ENCODE measurements around the gene INAFM2. TPM values are rescaled to one million over a fixed set of nuclear protein-coding genes. Genes with fewer than 3 reads are reported as not detected.

The INAFM2 gene
- total RNA-seq, 1 experiment from 2014 or later, result 8.8 TPM

- no peak for TF ChIP-seq FOSL1 (IDR thresholded peaks at IDR 0.05; ENCODE audit: low read depth)
- no peak for TF ChIP-seq REST (IDR thresholded peaks at IDR 0.05; ENCODE audit: low read depth)
- TF ChIP-seq ELF1 (IDR thresholded peaks at IDR 0.05; ENCODE audit: borderline replicate concordance, low read depth), result no peak
- no peak for TF ChIP-seq SIN3A (IDR thresholded peaks at IDR 0.05; ENCODE audit: low read depth)
- no peak for TF ChIP-seq EZH2 (IDR thresholded peaks at IDR 0.05)
- no peak for TF ChIP-seq ZFX (IDR thresholded peaks at IDR 0.05)
- TF ChIP-seq, protein P1, sequence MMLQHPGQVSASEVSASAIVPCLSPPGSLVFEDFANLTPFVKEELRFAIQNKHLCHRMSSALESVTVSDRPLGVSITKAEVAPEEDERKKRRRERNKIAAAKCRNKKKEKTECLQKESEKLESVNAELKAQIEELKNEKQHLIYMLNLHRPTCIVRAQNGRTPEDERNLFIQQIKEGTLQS (IDR thresholded peaks at IDR 0.05), result no peak
- no peak for TF ChIP-seq CEBPB (IDR thresholded peaks at IDR 0.05; ENCODE audit: low read depth)
- TF ChIP-seq YY1 (IDR thresholded peaks at IDR 0.05; ENCODE audit: extremely low read depth, insufficient replicate concordance, low read depth, low read length), result no peak
- TF ChIP-seq CBX3 (IDR thresholded peaks at IDR 0.05; ENCODE audit: low read depth), result no peak
- TF ChIP-seq JUND (IDR thresholded peaks at IDR 0.05), result no peak
- TF ChIP-seq EGR1 (IDR thresholded peaks at IDR 0.05; ENCODE audit: low read depth), result no peak
- TF ChIP-seq POLR2AphosphoS5 (IDR thresholded peaks at IDR 0.05; ENCODE audit: low read depth, low read length), result no peak
- no peak for TF ChIP-seq TCF7L2 (IDR thresholded peaks at IDR 0.05; ENCODE audit: borderline replicate concordance, extremely low read depth, insufficient read depth, insufficient read length)
- TF ChIP-seq ZBTB33 (IDR thresholded peaks at IDR 0.05; ENCODE audit: extremely low read depth, insufficient replicate concordance, low read length), result no peak
- no peak for TF ChIP-seq SP1 (IDR thresholded peaks at IDR 0.05; ENCODE audit: low read depth)
- TF ChIP-seq SRF (IDR thresholded peaks at IDR 0.05; ENCODE audit: low read depth), result no peak
- peaks cover 59 to 72% of the 10 kb centered on the region in 2 experiments for H3K4me1 ChIP-seq (ENCODE audit: control insufficient read depth in 1 of 2, insufficient read depth in 2 of 2, low read length in 2 of 2)
- H4K20me1 ChIP-seq (ENCODE audit: insufficient read depth), result no peaks in the 10 kb centered on the region
- DNase-seq (ENCODE audit: low read depth, low spot score) (no peak), ATAC-seq (no peak)
- H2AFZ ChIP-seq (ENCODE audit: low read depth, low read length, poor library complexity, severe bottlenecking), result no peak overlapping the region
- H3K36me3 ChIP-seq (ENCODE audit: control insufficient read depth in 1 of 2, insufficient read depth in 2 of 2, low read length in 2 of 2), result no peaks in the 10 kb centered on the region
- H3K4me3 ChIP-seq (replicated peaks in 1 of 2; ENCODE audit: low read depth in 1 of 2, low read length in 2 of 2), result no peak overlapping the region
- CTCF ChIA-PET, result interaction anchor here (0.5 to 2.9 kb wide), 5 partner anchors 9 to 133 kb away, joined by 3 to 24 read pairs (median 6); no protein-coding TSS in a partner anchor
- intact Hi-C loops (cut with micrococcal nuclease), result no loop called here
- H3K4me2 ChIP-seq (ENCODE audit: low read length), result peak overlapping the region; percentile 19; the same call in 1 of the 2 replicates
- H3K9me2 ChIP-seq (ENCODE audit: insufficient read depth), result no peaks in the 10 kb centered on the region
- no TSS peak for BruUV-seq (replicated peaks)
- no peaks in the 10 kb centered on the region for H3K79me2 ChIP-seq (ENCODE audit: insufficient read depth, low read length)
- no peak overlapping the region for H3K27ac ChIP-seq (ENCODE audit: low read depth, low read length)
- POLR2A ChIA-PET, result no interaction called here
- no peak overlapping the region for H3K9ac ChIP-seq (ENCODE audit: low read length)
- no peaks in the 10 kb centered on the region for H3K27me3 ChIP-seq (ENCODE audit: insufficient read depth, low read length)
- RAD21 ChIA-PET (ENCODE audit: low non-redundant PET in 1 of 2, low total read pairs in 2 of 2, uncharacterized antibody in 2 of 2, unreplicated experiment in 2 of 2), result no interaction called here
- H3K9me3 ChIP-seq (ENCODE audit: control insufficient read depth in 1 of 2, insufficient read depth in 1 of 2, low read depth in 1 of 2, low read length in 2 of 2), result no peaks in the 10 kb centered on the region
Measured at GRCh38 chr15:40287968-40288367, 35.5 kb upstream of the INAFM2 start.

Measured in HCT116 (cell line).